Colonic mucosa (tissue), 4 donors: ENCODE data around the gene TTC27. TPM values are rescaled to one million over a fixed set of nuclear protein-coding genes. Genes with fewer than 3 reads are reported as not detected.
"Not testable (repeated sequence)": the region's sequence is repeated elsewhere in the genome, so short reads cannot be mapped to it uniquely, and the experiment has no call there.

Source experiments
- DNase-seq: peaks from one replicate; pipeline ENCODE4 v3.0.0-alpha.2; 2020
- H3K27ac ChIP-seq: fragments of 200-600 bp; one replicate; pipeline ENCODE4 v1.8.0; 2021
- H3K27me3 ChIP-seq: fragments of 200-600 bp; one replicate; pipeline ENCODE4 v1.8.0; 2021
- H3K36me3 ChIP-seq: fragments of 200-600 bp; one replicate; pipeline ENCODE4 v1.8.0; 2021
- H3K4me1 ChIP-seq: fragments of 200-600 bp; one replicate; pipeline ENCODE4 v1.8.0; 2021; ENCODE audit warnings: mild to moderate bottlenecking
- H3K4me3 ChIP-seq: fragments of 200-600 bp; one replicate; pipeline ENCODE4 v1.8.0; 2021
- H3K9ac ChIP-seq, 2 donors: one replicate each; pipeline ENCODE4 v1.7.0; 2013; ENCODE audit warnings: control low read depth in 2 of 2, low read depth in 2 of 2, low read length in 2 of 2
- H3K9me3 ChIP-seq: fragments of 200-600 bp; one replicate; pipeline ENCODE4 v1.8.0; 2021
- intact Hi-C: fragments of 100-400 bp; cut with DNase I; formaldehyde crosslinking; loops from one replicate; pipeline ENCODE4 v1.14.1; 2022
- total RNA-seq, 2 donors: library from RNA; stranded (reverse); fragmentation: NEBNext Ultra II Directional in 1 of 2; extraction: Animal tissue kit (Norgen Biotek cat#: 25700) in 1 of 2; gene quantifications; one replicate each; pipeline ENCODE4 v1.2.1, GENCODE V29; 2021
- TF ChIP-seq, protein P1 (sequence below): fragments of 200-600 bp; IDR thresholded peaks from one replicate; pipeline ENCODE4 v1.8.0; 2022; ENCODE audit warnings: antibody characterized with exemption, mild to moderate bottlenecking
- donor health status: healthy.
- donor health status: DM: no; HTN: no; CAD: no.
- donor health status: DM: no; HTN: no; CAD: no.

TTC27 gene
- total RNA-seq, 2 donors from 2014 or later = 10.0 to 15.5 TPM

DNA sequence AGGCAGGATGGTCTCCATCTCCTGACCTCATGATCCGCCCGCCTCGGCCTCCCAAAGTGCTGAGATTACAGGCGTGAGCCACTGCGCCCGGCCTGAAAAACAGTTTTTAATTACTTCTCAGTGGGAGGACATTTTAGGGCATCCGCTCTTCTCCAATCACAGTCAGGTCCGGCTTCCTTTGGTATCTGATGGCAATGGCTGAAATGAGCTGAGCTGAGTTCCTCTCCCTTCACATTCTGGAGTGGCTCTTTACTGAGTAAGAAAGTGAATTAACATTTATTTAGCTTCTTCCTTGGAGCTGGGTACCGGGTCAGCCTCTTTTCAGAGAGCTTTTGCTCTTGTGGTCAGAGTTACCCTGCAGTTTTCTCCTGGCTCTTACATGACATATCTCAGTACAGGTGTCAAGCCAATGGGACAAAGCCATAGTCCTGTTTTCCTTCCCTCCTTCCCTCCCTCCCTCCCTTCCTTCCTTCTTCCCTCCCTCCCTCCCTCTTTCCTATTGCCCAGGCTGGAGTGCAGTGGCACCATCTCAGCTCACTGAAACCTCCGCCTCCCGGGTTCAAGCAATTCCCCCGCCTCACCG lies 1.1 kb upstream of the TTC27 start:
- intact Hi-C loops = no loop called here
- H3K9me3 ChIP-seq = no peaks in the 10 kb centered on the region
- H3K4me1 ChIP-seq = peaks cover 6% of the 10 kb centered on the region
- H3K36me3 ChIP-seq = no peaks in the 10 kb centered on the region
- no peak overlapping the region for H3K27ac ChIP-seq
- H3K9ac ChIP-seq = no peak overlapping the region
- no peak for DNase-seq
- no peaks in the 10 kb centered on the region for H3K27me3 ChIP-seq
- no peak overlapping the region for H3K4me3 ChIP-seq
- TF ChIP-seq, protein P1, sequence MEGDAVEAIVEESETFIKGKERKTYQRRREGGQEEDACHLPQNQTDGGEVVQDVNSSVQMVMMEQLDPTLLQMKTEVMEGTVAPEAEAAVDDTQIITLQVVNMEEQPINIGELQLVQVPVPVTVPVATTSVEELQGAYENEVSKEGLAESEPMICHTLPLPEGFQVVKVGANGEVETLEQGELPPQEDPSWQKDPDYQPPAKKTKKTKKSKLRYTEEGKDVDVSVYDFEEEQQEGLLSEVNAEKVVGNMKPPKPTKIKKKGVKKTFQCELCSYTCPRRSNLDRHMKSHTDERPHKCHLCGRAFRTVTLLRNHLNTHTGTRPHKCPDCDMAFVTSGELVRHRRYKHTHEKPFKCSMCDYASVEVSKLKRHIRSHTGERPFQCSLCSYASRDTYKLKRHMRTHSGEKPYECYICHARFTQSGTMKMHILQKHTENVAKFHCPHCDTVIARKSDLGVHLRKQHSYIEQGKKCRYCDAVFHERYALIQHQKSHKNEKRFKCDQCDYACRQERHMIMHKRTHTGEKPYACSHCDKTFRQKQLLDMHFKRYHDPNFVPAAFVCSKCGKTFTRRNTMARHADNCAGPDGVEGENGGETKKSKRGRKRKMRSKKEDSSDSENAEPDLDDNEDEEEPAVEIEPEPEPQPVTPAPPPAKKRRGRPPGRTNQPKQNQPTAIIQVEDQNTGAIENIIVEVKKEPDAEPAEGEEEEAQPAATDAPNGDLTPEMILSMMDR = no peak

DNA sequence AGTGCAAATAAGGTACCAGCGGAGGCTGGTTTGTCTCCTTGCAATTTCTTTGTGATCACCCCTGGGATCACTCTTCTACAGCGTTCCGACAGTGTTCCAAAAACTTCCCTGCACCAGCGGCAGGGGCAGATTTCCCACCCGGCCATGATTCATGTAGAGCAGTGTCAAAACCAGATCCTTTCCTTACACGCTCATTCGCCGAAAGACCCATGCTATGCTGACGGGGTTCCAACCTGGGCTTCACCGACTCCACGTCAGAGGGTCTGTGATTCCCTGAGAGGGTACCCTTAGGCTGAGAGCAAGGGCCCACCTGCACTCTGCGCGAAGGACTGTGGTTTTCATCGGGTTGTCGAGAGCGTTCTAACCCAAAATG lies 423 bp upstream of the TTC27 start:
- peak overlapping the region; percentile 71 to 73 for H3K9ac ChIP-seq
- TF ChIP-seq, protein P1 = no peak
- peak overlapping the region; percentile 27 for H3K27ac ChIP-seq
- no peaks in the 10 kb centered on the region for H3K9me3 ChIP-seq
- DNase-seq = peak; percentile 44
- peaks cover 6% of the 10 kb centered on the region for H3K4me1 ChIP-seq
- H3K4me3 ChIP-seq = peak overlapping the region; percentile 89
- no peaks in the 10 kb centered on the region for H3K27me3 ChIP-seq
- intact Hi-C loops = no loop called here
- H3K36me3 ChIP-seq = no peaks in the 10 kb centered on the region

DNA sequence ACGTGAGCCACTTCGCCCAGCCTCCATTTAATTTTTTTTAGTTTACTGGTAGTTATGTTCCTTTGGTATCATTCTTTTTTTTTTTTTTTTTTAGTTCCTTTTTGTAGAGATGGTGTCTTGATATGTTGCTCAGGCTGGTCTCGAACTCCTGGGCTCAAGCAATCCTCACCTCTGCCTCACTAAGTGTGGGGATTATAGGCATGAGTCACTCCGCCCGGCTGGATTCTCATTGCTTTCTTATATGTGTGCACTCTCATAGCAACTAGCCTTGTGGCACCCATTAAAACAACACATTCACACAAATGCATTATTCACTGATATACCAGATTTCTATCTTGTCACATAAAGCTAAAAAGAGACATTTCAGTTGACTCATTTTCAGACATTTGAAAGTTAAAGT lies 4.2 kb downstream of the TTC27 start:
- Histone ChIP-seq H3K9me3 (no peaks in the 10 kb centered on the region), H3K9ac (no peak overlapping the region), H3K36me3 (no peaks in the 10 kb centered on the region), H3K4me3 (no peak overlapping the region), H3K4me1 (peaks cover 6% of the 10 kb centered on the region), H3K27me3 (no peaks in the 10 kb centered on the region), H3K27ac (no peak overlapping the region)
- DNase-seq = no peak
- intact Hi-C loops = no loop called here
- TF ChIP-seq, protein P1 = no peak

DNA sequence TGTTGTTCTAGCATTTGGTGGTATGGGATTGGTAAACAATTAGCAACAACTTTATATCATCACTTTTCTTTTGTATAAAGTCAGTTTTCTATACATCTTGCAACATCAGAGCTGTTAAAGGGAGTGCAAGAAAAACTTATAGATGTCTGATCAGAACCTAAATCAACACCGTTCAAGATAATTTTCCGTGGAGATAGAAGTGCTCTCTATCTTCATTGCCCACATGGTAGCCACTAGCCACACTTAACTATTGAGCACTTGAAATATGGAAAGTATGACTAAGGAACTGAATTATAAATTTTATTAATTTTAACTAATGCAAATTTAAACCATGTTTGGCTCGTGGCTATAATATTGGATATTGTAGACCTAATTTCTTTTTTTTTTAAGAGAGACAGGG lies 5.2 kb downstream of the TTC27 start:
- no peaks in the 10 kb centered on the region for H3K9me3 ChIP-seq
- intact Hi-C loops = no loop called here
- TF ChIP-seq, protein P1 = no peak
- H3K9ac ChIP-seq = no peak overlapping the region
- DNase-seq = no peak
- H3K27me3 ChIP-seq = no peaks in the 10 kb centered on the region
- no peaks in the 10 kb centered on the region for H3K36me3 ChIP-seq
- peaks cover 6% of the 10 kb centered on the region for H3K4me1 ChIP-seq
- no peak overlapping the region for H3K27ac ChIP-seq
- H3K4me3 ChIP-seq = no peak overlapping the region

DNA sequence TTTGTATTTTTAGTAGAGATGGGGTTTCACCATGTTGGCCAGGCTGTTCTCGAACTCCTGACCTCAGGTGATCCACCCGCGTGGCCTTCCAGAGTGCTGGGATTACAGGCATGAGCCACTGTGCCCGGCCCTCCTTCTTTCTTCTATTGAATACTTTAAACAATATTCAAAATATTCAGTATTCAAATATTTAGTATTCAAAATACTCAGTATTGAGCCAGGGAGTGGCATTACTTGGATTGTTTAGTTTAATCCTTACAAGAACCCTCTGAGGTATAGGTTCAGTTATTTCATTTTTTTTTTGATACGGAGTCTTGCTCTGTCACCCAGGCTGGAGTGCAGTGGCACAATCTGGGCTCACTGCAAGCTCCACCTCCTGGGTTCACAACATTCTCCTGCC lies 10.7 kb downstream of the TTC27 start:
- H3K27ac ChIP-seq, H3K9me3 ChIP-seq, intact Hi-C loops, DNase-seq, H3K9ac ChIP-seq, H3K4me1 ChIP-seq, H3K36me3 ChIP-seq, H3K4me3 ChIP-seq, H3K27me3 ChIP-seq: not testable (repeated sequence)

DNA sequence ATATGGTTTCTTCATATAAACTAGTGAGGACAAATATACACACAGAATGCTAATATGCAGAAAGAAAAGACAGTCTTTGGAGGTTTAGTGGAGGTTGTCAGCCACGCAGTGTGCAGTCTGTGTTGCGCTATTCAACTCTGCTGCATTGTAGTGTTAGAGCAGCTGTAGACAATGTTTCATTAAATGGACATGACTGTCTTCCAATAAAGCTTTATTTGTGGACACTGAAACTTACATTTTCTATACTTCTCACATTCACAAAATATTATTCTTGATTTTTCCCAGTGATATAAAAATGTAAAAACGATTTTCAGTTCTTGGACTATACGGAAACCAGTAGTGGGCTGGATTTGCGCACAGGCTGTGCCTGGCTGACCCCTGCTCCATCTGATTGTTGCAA lies 13.3 kb downstream of the TTC27 start:
- intact Hi-C loops = no loop called here
- TF ChIP-seq, protein P1 = no peak
- H3K36me3 ChIP-seq = no peaks in the 10 kb centered on the region

More for the DNA sequence above, 13.3 kb downstream of the TTC27 start:
- Histone ChIP-seq H3K27me3 (no peaks in the 10 kb centered on the region), H3K9ac (no peak overlapping the region), H3K27ac (no peak overlapping the region), H3K4me3 (no peak overlapping the region), H3K4me1 (no peaks in the 10 kb centered on the region), H3K9me3 (no peaks in the 10 kb centered on the region)
- no peak for DNase-seq
